ENCODE data around the gene SLC36A1. TPM values are rescaled to one million over a fixed set of nuclear protein-coding genes. Genes with fewer than 3 reads are reported as not detected.
A peak's percentile ranks its signal among the peaks of the same experiment; 100 is the strongest.

The SLC36A1 gene
- total and polyA plus RNA-seq, 11 donors = 1.2 to 18.8 (median 2.8) TPM

- 79 to 81% (median 80%) methylated on average over 3 of the region's 3 CpGs for WGBS, 4 donors
- no peaks in the 10 kb centered on the region for H3K27me3 ChIP-seq
- intact Hi-C loops (cut with DNase I) = no loop called here
- peak overlapping the region in 1 of 12 donors; percentile 82 for H3K27ac ChIP-seq
- DNase-seq (no peak), ATAC-seq (peak in 3 of 4 donors; percentile 53 to 83 (median 75))
- no peak for TF ChIP-seq CTCF (IDR thresholded peaks at IDR 0.05)
- TF ChIP-seq POLR2A (IDR thresholded peaks at IDR 0.05) = no peak
- H3K4me3 ChIP-seq = no peak overlapping the region
- peaks cover 0 to 25% (median 0%) of the 10 kb centered on the region in 12 donors for H3K4me1 ChIP-seq
- no peaks in the 10 kb centered on the region for H3K9me3 ChIP-seq
- H3K36me3 ChIP-seq = peaks cover 0 to 83% (median 24%) of the 10 kb centered on the region in 9 donors
Measured at GRCh38 chr5:151483176-151483575, 35.8 kb downstream of the SLC36A1 start.

GRCh38 chr5:151483647-151484046 lies 36.2 kb downstream of the SLC36A1 start:
- H3K4me1 ChIP-seq = peaks cover 0 to 25% (median 0%) of the 10 kb centered on the region in 12 donors
- 70 to 88% (median 72%) methylated on average over 5 of the region's 5 CpGs for WGBS, 4 donors
- peak overlapping the region in 1 of 12 donors; percentile 82 for H3K27ac ChIP-seq
- ATAC-seq = peak in 3 of 4 donors; percentile 62 to 65 (median 64)
- H3K9me3 ChIP-seq = no peaks in the 10 kb centered on the region
- TF ChIP-seq CTCF (IDR thresholded peaks at IDR 0.05) (no peak), POLR2A (IDR thresholded peaks at IDR 0.05) (no peak)
- H3K36me3 ChIP-seq = peaks cover 0 to 83% (median 22%) of the 10 kb centered on the region in 9 donors
- DNase-seq = no peak
- intact Hi-C loops (cut with DNase I) = no loop called here
- H3K4me3 ChIP-seq = no peak overlapping the region
- no peaks in the 10 kb centered on the region for H3K27me3 ChIP-seq

- no peak for DNase-seq
- no peak for TF ChIP-seq POLR2A (IDR thresholded peaks at IDR 0.05)
- no peak for TF ChIP-seq CTCF (IDR thresholded peaks at IDR 0.05)
- Histone ChIP-seq H3K9me3 (no peaks in the 10 kb centered on the region), H3K4me1 (peaks cover 0 to 25% (median 0%) of the 10 kb centered on the region in 12 donors), H3K27ac (no peak overlapping the region), H3K36me3 (peaks cover 0 to 69% (median 25%) of the 10 kb centered on the region in 9 donors), H3K27me3 (no peaks in the 10 kb centered on the region), H3K4me3 (no peak overlapping the region)
- intact Hi-C loops (cut with DNase I) = no loop called here
- ATAC-seq = no peak
- 88 to 97% (median 95%) methylated on average over 7 of the region's 7 CpGs for WGBS, 4 donors
Measured at GRCh38 chr5:151487544-151487943, 40.1 kb downstream of the SLC36A1 start.

GRCh38 chr5:151490627-151491026 lies 43.2 kb downstream of the SLC36A1 start:
- no peak for DNase-seq
- H3K27ac ChIP-seq = peak overlapping the region in 1 of 12 donors; percentile 79
- H3K4me1 ChIP-seq = peaks cover 0 to 21% (median 0%) of the 10 kb centered on the region in 12 donors
- H3K27me3 ChIP-seq = no peaks in the 10 kb centered on the region
- peaks cover 0 to 9% (median 0%) of the 10 kb centered on the region in 12 donors for H3K9me3 ChIP-seq
- ATAC-seq = no peak
- no peak for TF ChIP-seq POLR2A (IDR thresholded peaks at IDR 0.05)
- no peak for TF ChIP-seq CTCF (IDR thresholded peaks at IDR 0.05)
- intact Hi-C loops (cut with DNase I) = loop anchor here in 1 of 10 donors (10.0 kb wide), 1 partner anchor 166 kb away; no protein-coding TSS in a partner anchor
- peaks cover 0 to 49% (median 21%) of the 10 kb centered on the region in 9 donors for H3K36me3 ChIP-seq
- WGBS, 4 donors = 83 to 92% (median 85%) methylated on average over 5 of the region's 5 CpGs
- H3K4me3 ChIP-seq = no peak overlapping the region

Data from heart left ventricle (tissue), 16 donors.